WTC11 (cell line): ENCODE results near the gene PSMD1. TPM values are rescaled to one million over a fixed set of nuclear protein-coding genes. Genes with fewer than 3 reads are reported as not detected.

Source experiments
- ATAC-seq: fragments of 200-7000 bp; cut with Tn5 transposase; 2 replicates; pipeline ENCODE4 v1.10.0; 2021; ENCODE audit warnings: mild to moderate bottlenecking, moderate library complexity
- CTCF ChIA-PET: fragments of 300-600 bp; sonication (Branson Sonifier 250); formaldehyde crosslinking; loops from one replicate; lab custom pipeline; 2021; ENCODE audit warnings: antibody characterized with exemption; lab: Charles Lee
- POLR2A ChIA-PET: fragments of 350-600 bp; sonication (Branson Sonifier 250); formaldehyde crosslinking; loops from one replicate; lab custom pipeline; 2021; ENCODE audit warnings: antibody characterized with exemption; lab: Charles Lee
- DNase-seq: peaks from one replicate; pipeline ENCODE4 v3.0.0; 2021; ENCODE audit warnings: low spot score
- H3K27ac Mint-ChIP-seq: 2 replicates; pipeline ENCODE4 v1.8.0; 2021; ENCODE audit warnings: mixed read lengths
- H3K27me3 Mint-ChIP-seq: 2 replicates; pipeline ENCODE4 v1.8.0; 2021; ENCODE audit warnings: low read depth, mild to moderate bottlenecking, moderate library complexity, mixed read lengths
- H3K36me3 Mint-ChIP-seq: 2 replicates; pipeline ENCODE4 v1.8.0; 2021; ENCODE audit warnings: mixed read lengths
- H3K4me1 Mint-ChIP-seq: 2 replicates; pipeline ENCODE4 v1.8.0; 2022; ENCODE audit warnings: mixed read lengths
- H3K4me3 Mint-ChIP-seq: 2 replicates; pipeline ENCODE4 v1.8.0; 2021; ENCODE audit warnings: mild to moderate bottlenecking, moderate library complexity, mixed read lengths
- H3K9me3 Mint-ChIP-seq: 2 replicates; pipeline ENCODE4 v1.8.0; 2021; ENCODE audit warnings: mixed read lengths
- GABPB1 ChIP-seq: sonication (generic); formaldehyde crosslinking; IDR thresholded peaks from 2 replicates; pipeline ENCODE4 v1.8.1; 2023; ENCODE audit warnings: mild to moderate bottlenecking, missing genetic modification reagents
- GRHL2 ChIP-seq: fragments of 250-450 bp; sonication (Bioruptor Pico); IDR thresholded peaks from 2 replicates; pipeline ENCODE4 v1.8.0; 2022; ENCODE audit warnings: mild to moderate bottlenecking, moderate library complexity; ENCODE audit not compliant: insufficient replicate concordance, severe bottlenecking
- HMGA2 ChIP-seq: fragments of 250-450 bp; sonication (Bioruptor Pico); IDR thresholded peaks from 2 replicates; pipeline ENCODE4 v1.4.0; 2021; ENCODE audit warnings: mild to moderate bottlenecking, moderate library complexity
- JAZF1 ChIP-seq: fragments of 250-450 bp; sonication (Bioruptor Pico); IDR thresholded peaks from 2 replicates; pipeline ENCODE4 v1.9.0; 2021; ENCODE audit warnings: moderate library complexity, mild to moderate bottlenecking, inconsistent platforms
- MXD4 ChIP-seq: fragments of 250-450 bp; sonication (Bioruptor Pico); IDR thresholded peaks from 2 replicates; pipeline ENCODE4 v1.8.0; 2021; ENCODE audit warnings: mild to moderate bottlenecking, moderate library complexity, borderline replicate concordance
- SOX15 ChIP-seq: fragments of 250-450 bp; sonication (Bioruptor Pico); IDR thresholded peaks from 2 replicates; pipeline ENCODE4 v1.9.0; 2021; ENCODE audit warnings: mild to moderate bottlenecking
- SP1 ChIP-seq: sonication (generic); formaldehyde crosslinking; conservative IDR thresholded peaks from 2 replicates; pipeline ENCODE4 v1.8.1; 2022; ENCODE audit warnings: missing genetic modification reagents
- ZNF138 ChIP-seq: sonication (generic); formaldehyde crosslinking; conservative IDR thresholded peaks from 2 replicates; pipeline ENCODE4 v1.8.1; 2022; ENCODE audit warnings: mild to moderate bottlenecking, moderate library complexity, missing genetic modification reagents
- ZNF317 ChIP-seq: sonication (generic); formaldehyde crosslinking; IDR thresholded peaks from 2 replicates; pipeline ENCODE4 v1.8.1; 2023; ENCODE audit warnings: low read depth, mild to moderate bottlenecking, moderate library complexity, missing genetic modification reagents, borderline replicate concordance
- ZNF396 ChIP-seq: fragments of 250-450 bp; sonication (Bioruptor Pico); IDR thresholded peaks from 2 replicates; pipeline ENCODE4 v1.8.0; 2021; ENCODE audit warnings: mild to moderate bottlenecking, moderate library complexity, borderline replicate concordance
- total RNA-seq: library from RNA; stranded (reverse); gene quantifications from 3 replicates; pipeline ENCODE4 v1.2.3, GENCODE V29; 2021
- TF ChIP-seq, protein P1 (sequence below): fragments of 250-450 bp; sonication (Bioruptor Pico); IDR thresholded peaks from 2 replicates; pipeline ENCODE4 v1.9.0; 2021; ENCODE audit warnings: mild to moderate bottlenecking, borderline replicate concordance
- TF ChIP-seq, protein P2 (sequence below): sonication (generic); formaldehyde crosslinking; IDR thresholded peaks from 2 replicates; pipeline ENCODE4 v1.8.1; 2023; ENCODE audit warnings: mild to moderate bottlenecking, missing genetic modification reagents
- TF ChIP-seq, protein P3 (sequence below): fragments of 250-450 bp; sonication (Bioruptor Pico); IDR thresholded peaks from 2 replicates; pipeline ENCODE4 v1.9.0; 2021; ENCODE audit warnings: mild to moderate bottlenecking
- TF ChIP-seq, protein P4 (sequence below): sonication (generic); formaldehyde crosslinking; IDR thresholded peaks from 2 replicates; pipeline ENCODE4 v1.8.1; 2022; ENCODE audit warnings: low read depth, missing genetic modification reagents, borderline replicate concordance
- TF ChIP-seq, protein P5 (sequence below): fragments of 250-450 bp; sonication (Bioruptor Pico); IDR thresholded peaks from 2 replicates; pipeline ENCODE4 v2.1.2; 2022; ENCODE audit warnings: mild to moderate bottlenecking, moderate library complexity
- TF ChIP-seq, protein P6 (sequence below): sonication (generic); formaldehyde crosslinking; IDR thresholded peaks from 2 replicates; pipeline ENCODE4 v1.8.1; 2023; ENCODE audit warnings: mild to moderate bottlenecking, missing genetic modification reagents, moderate library complexity
- TF ChIP-seq, protein P7 (sequence below): fragments of 250-450 bp; sonication (Bioruptor Pico); IDR thresholded peaks from 2 replicates; pipeline ENCODE4 v1.9.0; 2021; ENCODE audit warnings: mild to moderate bottlenecking
- TF ChIP-seq, protein P8 (sequence below): fragments of 250-450 bp; sonication (Bioruptor Pico); IDR thresholded peaks from 2 replicates; pipeline ENCODE4 v1.8.0; 2021; ENCODE audit warnings: mild to moderate bottlenecking
- TF ChIP-seq, protein P9 (sequence below): sonication (generic); formaldehyde crosslinking; IDR thresholded peaks from 2 replicates; pipeline ENCODE4 v1.8.1; 2022; ENCODE audit warnings: low read depth, mild to moderate bottlenecking, moderate library complexity, missing genetic modification reagents, borderline replicate concordance

The PSMD1 gene
- total RNA-seq, 1 experiment from 2014 or later, result 163 TPM

DNA sequence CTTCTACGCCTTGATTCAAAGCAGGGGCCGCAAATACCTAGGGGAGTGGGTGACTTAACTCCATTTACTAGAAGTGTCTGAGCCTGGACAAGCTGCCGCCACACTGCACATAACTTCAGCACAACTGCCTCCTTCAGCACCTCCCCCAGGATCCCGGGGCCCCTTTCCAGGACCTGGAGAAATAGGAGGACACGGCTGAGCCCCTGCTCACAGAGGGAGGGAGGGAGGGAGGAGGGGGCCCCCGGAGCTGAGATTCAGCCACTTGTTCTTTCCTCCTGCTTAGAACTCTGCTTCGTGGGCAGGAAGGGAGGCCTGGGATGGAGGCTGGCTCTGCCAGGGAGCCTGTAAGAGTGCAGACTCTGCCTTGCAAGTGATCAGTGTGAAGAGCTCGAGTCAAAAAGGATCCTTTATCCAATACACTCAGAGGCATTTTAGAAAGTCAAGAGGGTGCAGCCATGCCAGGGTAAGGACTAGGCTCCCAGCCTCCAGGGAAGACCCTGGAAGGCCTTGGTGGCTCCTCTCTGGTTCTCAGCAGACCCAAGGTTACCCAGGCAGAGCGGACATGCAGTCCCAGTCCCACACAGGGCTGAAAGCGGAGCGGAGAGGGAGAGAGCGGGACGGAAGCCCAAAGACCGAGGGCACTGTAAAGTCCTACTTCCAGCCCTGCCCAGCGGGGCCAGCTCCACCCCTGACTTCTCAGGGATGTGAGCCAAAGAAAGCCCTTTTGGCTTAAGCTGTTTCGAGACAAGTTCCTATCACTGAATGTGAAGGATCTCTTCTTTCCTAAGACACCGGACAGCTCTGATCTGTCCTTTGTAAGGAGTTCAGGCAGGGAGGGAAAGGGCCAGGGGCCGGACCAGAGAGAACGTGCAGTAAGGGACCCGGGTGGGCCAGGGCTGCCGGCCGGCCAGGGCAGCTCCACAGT is 133.2 kb downstream of the PSMD1 start:
- peaks cover 33% of the 10 kb centered on the region for H3K4me1 Mint-ChIP-seq
- peak overlapping the region; percentile 93; the same call in 1 of the 2 replicates for H3K27ac Mint-ChIP-seq
- H3K4me3 Mint-ChIP-seq, result peak overlapping the region; percentile 52
- ChIA-PET POLR2A (interaction anchor here (0.9 to 1.2 kb wide), 3 partner anchors 11 to 264 kb away, joined by 3 to 5 read pairs (median 4); no protein-coding TSS in a partner anchor), CTCF (interaction anchor here (0.9 to 1.7 kb wide), 6 partner anchors 10 to 262 kb away, joined by 3 to 11 read pairs (median 3); no protein-coding TSS in a partner anchor)
- DNase-seq (peak; percentile 38), ATAC-seq (peak; percentile 43)
- TF ChIP-seq GRHL2 (CRISPR knock-in tag) (no peak), HMGA2 (no peak), GABPB1 (CRISPR knock-in tag) (no peak), ZNF138 (CRISPR knock-in tag) (no peak), SOX15 (CRISPR knock-in tag) (no peak), ZNF396 (CRISPR knock-in tag) (no peak), SP1 (CRISPR knock-in tag) (no peak), ZNF317 (CRISPR knock-in tag) (no peak), JAZF1 (CRISPR knock-in tag) (no peak), MXD4 (no peak)
- TF ChIP-seq, protein P1, sequence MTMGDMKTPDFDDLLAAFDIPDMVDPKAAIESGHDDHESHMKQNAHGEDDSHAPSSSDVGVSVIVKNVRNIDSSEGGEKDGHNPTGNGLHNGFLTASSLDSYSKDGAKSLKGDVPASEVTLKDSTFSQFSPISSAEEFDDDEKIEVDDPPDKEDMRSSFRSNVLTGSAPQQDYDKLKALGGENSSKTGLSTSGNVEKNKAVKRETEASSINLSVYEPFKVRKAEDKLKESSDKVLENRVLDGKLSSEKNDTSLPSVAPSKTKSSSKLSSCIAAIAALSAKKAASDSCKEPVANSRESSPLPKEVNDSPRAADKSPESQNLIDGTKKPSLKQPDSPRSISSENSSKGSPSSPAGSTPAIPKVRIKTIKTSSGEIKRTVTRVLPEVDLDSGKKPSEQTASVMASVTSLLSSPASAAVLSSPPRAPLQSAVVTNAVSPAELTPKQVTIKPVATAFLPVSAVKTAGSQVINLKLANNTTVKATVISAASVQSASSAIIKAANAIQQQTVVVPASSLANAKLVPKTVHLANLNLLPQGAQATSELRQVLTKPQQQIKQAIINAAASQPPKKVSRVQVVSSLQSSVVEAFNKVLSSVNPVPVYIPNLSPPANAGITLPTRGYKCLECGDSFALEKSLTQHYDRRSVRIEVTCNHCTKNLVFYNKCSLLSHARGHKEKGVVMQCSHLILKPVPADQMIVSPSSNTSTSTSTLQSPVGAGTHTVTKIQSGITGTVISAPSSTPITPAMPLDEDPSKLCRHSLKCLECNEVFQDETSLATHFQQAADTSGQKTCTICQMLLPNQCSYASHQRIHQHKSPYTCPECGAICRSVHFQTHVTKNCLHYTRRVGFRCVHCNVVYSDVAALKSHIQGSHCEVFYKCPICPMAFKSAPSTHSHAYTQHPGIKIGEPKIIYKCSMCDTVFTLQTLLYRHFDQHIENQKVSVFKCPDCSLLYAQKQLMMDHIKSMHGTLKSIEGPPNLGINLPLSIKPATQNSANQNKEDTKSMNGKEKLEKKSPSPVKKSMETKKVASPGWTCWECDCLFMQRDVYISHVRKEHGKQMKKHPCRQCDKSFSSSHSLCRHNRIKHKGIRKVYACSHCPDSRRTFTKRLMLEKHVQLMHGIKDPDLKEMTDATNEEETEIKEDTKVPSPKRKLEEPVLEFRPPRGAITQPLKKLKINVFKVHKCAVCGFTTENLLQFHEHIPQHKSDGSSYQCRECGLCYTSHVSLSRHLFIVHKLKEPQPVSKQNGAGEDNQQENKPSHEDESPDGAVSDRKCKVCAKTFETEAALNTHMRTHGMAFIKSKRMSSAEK (CRISPR knock-in tag), result no peak
- TF ChIP-seq, protein P2, sequence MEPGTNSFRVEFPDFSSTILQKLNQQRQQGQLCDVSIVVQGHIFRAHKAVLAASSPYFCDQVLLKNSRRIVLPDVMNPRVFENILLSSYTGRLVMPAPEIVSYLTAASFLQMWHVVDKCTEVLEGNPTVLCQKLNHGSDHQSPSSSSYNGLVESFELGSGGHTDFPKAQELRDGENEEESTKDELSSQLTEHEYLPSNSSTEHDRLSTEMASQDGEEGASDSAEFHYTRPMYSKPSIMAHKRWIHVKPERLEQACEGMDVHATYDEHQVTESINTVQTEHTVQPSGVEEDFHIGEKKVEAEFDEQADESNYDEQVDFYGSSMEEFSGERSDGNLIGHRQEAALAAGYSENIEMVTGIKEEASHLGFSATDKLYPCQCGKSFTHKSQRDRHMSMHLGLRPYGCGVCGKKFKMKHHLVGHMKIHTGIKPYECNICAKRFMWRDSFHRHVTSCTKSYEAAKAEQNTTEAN (CRISPR knock-in tag), result no peak
- TF ChIP-seq, protein P3, sequence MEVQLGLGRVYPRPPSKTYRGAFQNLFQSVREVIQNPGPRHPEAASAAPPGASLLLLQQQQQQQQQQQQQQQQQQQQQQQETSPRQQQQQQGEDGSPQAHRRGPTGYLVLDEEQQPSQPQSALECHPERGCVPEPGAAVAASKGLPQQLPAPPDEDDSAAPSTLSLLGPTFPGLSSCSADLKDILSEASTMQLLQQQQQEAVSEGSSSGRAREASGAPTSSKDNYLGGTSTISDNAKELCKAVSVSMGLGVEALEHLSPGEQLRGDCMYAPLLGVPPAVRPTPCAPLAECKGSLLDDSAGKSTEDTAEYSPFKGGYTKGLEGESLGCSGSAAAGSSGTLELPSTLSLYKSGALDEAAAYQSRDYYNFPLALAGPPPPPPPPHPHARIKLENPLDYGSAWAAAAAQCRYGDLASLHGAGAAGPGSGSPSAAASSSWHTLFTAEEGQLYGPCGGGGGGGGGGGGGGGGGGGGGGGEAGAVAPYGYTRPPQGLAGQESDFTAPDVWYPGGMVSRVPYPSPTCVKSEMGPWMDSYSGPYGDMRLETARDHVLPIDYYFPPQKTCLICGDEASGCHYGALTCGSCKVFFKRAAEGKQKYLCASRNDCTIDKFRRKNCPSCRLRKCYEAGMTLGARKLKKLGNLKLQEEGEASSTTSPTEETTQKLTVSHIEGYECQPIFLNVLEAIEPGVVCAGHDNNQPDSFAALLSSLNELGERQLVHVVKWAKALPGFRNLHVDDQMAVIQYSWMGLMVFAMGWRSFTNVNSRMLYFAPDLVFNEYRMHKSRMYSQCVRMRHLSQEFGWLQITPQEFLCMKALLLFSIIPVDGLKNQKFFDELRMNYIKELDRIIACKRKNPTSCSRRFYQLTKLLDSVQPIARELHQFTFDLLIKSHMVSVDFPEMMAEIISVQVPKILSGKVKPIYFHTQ (CRISPR knock-in tag), result no peak
- TF ChIP-seq, protein P4, sequence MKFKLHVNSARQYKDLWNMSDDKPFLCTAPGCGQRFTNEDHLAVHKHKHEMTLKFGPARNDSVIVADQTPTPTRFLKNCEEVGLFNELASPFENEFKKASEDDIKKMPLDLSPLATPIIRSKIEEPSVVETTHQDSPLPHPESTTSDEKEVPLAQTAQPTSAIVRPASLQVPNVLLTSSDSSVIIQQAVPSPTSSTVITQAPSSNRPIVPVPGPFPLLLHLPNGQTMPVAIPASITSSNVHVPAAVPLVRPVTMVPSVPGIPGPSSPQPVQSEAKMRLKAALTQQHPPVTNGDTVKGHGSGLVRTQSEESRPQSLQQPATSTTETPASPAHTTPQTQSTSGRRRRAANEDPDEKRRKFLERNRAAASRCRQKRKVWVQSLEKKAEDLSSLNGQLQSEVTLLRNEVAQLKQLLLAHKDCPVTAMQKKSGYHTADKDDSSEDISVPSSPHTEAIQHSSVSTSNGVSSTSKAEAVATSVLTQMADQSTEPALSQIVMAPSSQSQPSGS (CRISPR knock-in tag), result no peak
- TF ChIP-seq, protein P5, sequence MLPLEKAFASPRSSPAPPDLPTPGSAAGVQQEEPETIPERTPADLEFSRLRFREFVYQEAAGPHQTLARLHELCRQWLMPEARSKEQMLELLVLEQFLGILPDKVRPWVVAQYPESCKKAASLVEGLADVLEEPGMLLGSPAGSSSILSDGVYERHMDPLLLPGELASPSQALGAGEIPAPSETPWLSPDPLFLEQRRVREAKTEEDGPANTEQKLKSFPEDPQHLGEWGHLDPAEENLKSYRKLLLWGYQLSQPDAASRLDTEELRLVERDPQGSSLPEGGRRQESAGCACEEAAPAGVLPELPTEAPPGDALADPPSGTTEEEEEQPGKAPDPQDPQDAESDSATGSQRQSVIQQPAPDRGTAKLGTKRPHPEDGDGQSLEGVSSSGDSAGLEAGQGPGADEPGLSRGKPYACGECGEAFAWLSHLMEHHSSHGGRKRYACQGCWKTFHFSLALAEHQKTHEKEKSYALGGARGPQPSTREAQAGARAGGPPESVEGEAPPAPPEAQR (CRISPR knock-in tag), result no peak
- TF ChIP-seq, protein P6, sequence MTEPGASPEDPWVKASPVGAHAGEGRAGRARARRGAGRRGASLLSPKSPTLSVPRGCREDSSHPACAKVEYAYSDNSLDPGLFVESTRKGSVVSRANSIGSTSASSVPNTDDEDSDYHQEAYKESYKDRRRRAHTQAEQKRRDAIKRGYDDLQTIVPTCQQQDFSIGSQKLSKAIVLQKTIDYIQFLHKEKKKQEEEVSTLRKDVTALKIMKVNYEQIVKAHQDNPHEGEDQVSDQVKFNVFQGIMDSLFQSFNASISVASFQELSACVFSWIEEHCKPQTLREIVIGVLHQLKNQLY, result no peak
- TF ChIP-seq, protein P7, sequence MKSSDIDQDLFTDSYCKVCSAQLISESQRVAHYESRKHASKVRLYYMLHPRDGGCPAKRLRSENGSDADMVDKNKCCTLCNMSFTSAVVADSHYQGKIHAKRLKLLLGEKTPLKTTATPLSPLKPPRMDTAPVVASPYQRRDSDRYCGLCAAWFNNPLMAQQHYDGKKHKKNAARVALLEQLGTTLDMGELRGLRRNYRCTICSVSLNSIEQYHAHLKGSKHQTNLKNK (CRISPR knock-in tag), result no peak
- TF ChIP-seq, protein P8, sequence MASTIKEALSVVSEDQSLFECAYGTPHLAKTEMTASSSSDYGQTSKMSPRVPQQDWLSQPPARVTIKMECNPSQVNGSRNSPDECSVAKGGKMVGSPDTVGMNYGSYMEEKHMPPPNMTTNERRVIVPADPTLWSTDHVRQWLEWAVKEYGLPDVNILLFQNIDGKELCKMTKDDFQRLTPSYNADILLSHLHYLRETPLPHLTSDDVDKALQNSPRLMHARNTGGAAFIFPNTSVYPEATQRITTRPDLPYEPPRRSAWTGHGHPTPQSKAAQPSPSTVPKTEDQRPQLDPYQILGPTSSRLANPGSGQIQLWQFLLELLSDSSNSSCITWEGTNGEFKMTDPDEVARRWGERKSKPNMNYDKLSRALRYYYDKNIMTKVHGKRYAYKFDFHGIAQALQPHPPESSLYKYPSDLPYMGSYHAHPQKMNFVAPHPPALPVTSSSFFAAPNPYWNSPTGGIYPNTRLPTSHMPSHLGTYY, result no peak
- TF ChIP-seq, protein P9, sequence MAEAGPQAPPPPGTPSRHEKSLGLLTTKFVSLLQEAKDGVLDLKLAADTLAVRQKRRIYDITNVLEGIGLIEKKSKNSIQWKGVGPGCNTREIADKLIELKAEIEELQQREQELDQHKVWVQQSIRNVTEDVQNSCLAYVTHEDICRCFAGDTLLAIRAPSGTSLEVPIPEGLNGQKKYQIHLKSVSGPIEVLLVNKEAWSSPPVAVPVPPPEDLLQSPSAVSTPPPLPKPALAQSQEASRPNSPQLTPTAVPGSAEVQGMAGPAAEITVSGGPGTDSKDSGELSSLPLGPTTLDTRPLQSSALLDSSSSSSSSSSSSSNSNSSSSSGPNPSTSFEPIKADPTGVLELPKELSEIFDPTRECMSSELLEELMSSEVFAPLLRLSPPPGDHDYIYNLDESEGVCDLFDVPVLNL (CRISPR knock-in tag), result no peak
- no peaks in the 10 kb centered on the region for H3K27me3 Mint-ChIP-seq
- H3K9me3 Mint-ChIP-seq, result no peaks in the 10 kb centered on the region
- no peaks in the 10 kb centered on the region for H3K36me3 Mint-ChIP-seq
